Esophagus squamous epithelium (tissue), 4 donors: ENCODE data around the gene RTF1.

ENCODE experiments used
- POLR2A ChIP-seq, 4 donors: fragments of 450-650 bp; IDR thresholded peaks; one replicate each; pipeline ENCODE4 v1.6.1; 2017; ENCODE audit warnings: antibody characterized with exemption in 4 of 4, mild to moderate bottlenecking in 4 of 4, moderate library complexity in 3 of 4
- TF ChIP-seq, protein P1 (sequence below), 6 experiments: fragments of 450-650 bp in 4 of 6; fragments of 200-600 bp in 2 of 6; sonication (generic) in 2 of 6; IDR thresholded peaks; one replicate each; pipeline ENCODE4 v1.5.1; 2016 to 2019; ENCODE audit warnings: antibody characterized with exemption in 6 of 6, mild to moderate bottlenecking in 4 of 6, moderate library complexity in 4 of 6

DNA sequence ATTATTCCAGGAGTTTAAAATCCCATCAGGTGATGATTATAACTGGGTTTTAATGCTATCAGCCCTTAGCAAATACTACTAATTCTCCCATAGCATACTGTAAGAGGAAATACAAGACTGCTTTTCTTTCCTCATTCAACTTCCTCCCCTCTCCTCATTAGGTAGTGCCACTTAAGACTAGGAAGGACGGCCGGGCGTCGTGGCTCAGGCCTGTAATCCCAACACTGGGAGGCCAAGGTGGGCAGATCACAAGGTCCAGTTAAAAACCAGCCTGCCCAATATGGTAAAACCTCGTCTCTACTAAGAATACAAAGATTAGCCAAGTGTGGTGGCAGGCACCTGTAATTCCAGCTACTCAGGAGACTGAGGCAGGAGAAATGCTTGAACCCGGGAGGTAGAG lies 29.2 kb upstream of the RTF1 start:
- TF ChIP-seq, protein P1, sequence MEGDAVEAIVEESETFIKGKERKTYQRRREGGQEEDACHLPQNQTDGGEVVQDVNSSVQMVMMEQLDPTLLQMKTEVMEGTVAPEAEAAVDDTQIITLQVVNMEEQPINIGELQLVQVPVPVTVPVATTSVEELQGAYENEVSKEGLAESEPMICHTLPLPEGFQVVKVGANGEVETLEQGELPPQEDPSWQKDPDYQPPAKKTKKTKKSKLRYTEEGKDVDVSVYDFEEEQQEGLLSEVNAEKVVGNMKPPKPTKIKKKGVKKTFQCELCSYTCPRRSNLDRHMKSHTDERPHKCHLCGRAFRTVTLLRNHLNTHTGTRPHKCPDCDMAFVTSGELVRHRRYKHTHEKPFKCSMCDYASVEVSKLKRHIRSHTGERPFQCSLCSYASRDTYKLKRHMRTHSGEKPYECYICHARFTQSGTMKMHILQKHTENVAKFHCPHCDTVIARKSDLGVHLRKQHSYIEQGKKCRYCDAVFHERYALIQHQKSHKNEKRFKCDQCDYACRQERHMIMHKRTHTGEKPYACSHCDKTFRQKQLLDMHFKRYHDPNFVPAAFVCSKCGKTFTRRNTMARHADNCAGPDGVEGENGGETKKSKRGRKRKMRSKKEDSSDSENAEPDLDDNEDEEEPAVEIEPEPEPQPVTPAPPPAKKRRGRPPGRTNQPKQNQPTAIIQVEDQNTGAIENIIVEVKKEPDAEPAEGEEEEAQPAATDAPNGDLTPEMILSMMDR (IDR thresholded peaks at IDR 0.05), result no peak
- TF ChIP-seq POLR2A (IDR thresholded peaks at IDR 0.05), result no peak
